GM19328 (cell line): ENCODE measurements around the gene GLP2R.
"Not testable (repeated sequence)": the region's sequence is repeated elsewhere in the genome, so short reads cannot be mapped to it uniquely, and the experiment has no call there.

Experiments
- ATAC-seq: cut with Tn5 transposase; IDR thresholded peaks from one replicate; pipeline ENCODE4 v1.9.1; 2021; ENCODE audit warnings: mild to moderate bottlenecking, moderate library complexity; ENCODE audit not compliant: unreplicated experiment

GLP2R gene, protein sequence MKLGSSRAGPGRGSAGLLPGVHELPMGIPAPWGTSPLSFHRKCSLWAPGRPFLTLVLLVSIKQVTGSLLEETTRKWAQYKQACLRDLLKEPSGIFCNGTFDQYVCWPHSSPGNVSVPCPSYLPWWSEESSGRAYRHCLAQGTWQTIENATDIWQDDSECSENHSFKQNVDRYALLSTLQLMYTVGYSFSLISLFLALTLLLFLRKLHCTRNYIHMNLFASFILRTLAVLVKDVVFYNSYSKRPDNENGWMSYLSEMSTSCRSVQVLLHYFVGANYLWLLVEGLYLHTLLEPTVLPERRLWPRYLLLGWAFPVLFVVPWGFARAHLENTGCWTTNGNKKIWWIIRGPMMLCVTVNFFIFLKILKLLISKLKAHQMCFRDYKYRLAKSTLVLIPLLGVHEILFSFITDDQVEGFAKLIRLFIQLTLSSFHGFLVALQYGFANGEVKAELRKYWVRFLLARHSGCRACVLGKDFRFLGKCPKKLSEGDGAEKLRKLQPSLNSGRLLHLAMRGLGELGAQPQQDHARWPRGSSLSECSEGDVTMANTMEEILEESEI

DNA sequence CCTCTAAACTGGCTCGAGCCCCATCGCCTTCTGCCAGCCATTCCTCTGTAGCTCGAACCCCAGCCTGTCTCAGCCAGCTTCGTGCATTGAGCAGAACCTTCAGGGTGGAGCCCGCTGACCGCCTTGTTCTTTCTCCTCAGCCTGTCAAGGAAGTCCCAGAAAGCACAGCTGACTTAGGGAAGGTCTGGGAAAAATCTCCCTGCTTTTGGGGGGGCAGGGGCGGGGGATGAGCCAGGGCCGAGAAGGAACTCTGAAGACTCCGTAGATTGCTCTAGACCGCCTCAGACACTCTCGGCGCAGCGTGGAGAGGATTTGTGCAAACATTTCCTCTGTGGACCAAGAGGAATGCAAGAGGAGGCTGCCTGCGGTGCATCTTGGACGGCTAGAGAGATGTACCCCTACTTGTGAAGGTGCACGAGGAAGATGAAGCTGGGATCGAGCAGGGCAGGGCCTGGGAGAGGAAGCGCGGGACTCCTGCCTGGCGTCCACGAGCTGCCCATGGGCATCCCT is at the start of gene GLP2R:
TSS of gene GLP2R (plus strand) at position 284 of the 510 bp plus-strand sequence. CDS start at position 424, 140 bp downstream.
- no peak for ATAC-seq

DNA sequence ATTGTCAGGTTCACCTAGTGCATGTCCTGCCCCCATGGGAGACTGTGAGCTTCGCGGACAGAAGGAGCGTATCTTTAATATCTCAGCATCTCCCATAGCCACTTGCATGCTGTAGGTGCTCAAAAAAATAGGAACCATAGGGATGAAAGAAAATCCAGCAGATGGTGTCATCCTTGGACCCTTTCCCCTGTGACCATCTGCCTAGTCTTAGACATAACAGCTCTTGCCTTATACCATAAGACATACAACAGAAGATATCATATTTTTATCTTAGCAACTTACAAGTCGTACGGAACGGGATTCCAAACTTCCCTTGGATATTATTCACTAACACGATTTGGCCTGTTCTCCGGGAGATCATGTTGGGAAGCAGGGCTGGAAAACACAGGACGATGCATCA is 48.8 kb upstream of the GLP2R start:
- ATAC-seq, result no peak

DNA sequence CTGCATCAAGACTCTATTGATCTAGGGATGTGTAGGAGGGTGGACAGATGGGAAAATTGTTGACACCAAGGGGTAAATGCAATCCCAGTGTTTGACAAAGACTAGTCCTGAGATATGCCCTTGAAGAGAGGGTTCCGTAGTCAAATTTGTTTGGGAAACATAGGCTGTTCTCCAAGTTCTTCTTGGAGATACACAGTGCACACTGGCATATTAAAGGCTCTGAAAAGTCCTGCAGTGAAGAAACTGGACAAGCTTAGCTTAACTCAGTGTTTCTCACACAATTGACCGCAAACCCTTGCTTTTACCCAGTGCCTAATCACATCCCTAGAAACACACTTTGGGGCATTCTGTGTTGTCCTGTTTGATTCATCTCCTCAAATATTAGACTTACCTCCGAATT is 45.2 kb upstream of the GLP2R start:
- ATAC-seq, result no peak

DNA sequence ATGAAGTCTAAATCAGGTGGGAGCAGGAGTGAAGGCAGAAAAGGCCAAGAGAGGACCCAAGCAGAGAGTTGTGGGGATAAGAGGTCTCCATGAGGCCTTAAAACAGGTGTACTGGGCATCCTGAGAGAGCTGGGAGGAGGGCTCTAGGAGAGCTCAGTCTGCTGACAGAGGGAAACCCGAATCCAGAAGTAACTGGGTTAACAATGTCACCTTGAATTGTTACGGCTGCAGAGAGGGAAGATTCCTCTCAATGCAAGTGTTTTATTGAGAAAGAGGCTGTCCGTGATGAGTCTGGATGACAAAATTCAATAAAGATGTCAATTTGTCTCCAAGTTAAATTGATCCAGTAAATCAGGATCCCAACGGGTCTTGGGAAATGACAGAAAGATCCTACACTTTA is 42.7 kb upstream of the GLP2R start:
- ATAC-seq, result no peak

DNA sequence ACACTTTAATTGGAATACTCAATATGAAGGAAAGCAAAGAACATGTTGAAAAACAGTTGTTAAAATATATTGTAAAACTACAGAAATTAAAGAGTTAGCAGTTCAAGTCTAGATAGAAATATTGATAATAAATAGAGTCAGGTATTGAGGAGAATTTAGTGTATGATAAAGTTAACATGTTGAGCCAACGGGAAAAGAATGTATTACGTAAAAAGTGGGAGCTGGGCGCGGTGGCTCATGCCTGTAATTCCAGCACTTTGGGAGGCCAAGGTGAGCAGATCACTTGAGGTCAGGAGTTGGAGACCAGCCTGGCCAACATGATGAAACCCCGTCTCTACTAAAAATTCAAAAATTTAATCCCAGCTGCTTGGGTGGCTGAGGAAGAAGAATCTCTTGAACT is 42.3 kb upstream of the GLP2R start:
- not testable (repeated sequence) for ATAC-seq

DNA sequence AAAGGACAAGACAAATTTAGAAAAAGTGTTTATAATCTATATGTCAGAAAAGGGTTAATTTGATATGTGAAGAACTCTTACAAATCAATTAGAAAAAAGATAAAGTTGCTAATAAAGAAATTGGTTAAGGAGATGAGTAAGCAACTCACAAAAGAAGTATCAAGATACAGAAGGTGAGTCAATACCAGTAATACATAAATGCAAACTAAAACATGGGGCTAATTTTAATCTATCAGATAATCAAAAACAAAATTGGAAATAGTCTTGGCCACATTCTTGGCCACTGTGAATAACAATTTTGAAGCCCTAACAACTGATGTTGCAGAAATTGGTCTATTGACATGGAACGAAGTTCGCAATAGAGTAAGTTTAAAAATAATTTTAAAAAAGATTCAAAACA is 41.2 kb upstream of the GLP2R start:
- ATAC-seq, result no peak

DNA sequence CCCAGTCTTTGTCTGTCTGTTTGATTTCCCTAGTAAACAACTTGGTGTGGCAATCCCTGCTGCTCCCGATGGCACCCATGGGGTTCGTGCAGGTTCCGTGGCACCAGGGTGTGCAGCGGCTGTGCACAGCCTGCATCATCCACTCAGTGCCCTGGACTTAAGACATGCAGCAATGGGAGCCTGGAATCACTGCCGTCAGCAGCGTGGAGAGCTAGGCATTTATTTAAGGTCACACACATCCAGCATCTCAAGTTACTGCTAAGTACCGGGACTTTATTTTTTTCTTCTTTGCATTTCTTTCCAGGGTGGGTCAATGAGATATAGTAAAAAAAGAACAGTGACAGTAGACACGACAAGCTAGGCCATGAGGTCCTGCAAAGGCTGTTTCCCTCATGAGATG is 37.1 kb upstream of the GLP2R start:
- no peak for ATAC-seq

DNA sequence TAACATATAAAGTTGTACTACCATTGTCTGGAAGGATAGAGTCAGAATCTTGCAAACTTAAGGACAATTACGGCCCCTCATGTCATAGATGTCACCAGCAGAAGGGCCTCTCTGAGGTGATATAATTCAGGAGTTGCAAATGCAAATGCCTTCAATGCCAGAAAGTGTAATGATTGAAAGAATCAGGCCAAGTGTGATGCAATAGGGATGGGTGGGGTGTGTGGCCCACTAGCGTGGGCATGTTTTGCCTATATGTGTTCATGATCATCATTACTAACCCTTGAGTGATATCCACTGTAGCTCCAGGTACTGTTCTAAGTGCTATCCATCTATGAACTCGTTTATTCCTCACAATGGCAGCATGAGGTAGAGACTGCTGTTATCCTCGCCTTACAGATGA is 35.4 kb upstream of the GLP2R start:
- ATAC-seq, result no peak

DNA sequence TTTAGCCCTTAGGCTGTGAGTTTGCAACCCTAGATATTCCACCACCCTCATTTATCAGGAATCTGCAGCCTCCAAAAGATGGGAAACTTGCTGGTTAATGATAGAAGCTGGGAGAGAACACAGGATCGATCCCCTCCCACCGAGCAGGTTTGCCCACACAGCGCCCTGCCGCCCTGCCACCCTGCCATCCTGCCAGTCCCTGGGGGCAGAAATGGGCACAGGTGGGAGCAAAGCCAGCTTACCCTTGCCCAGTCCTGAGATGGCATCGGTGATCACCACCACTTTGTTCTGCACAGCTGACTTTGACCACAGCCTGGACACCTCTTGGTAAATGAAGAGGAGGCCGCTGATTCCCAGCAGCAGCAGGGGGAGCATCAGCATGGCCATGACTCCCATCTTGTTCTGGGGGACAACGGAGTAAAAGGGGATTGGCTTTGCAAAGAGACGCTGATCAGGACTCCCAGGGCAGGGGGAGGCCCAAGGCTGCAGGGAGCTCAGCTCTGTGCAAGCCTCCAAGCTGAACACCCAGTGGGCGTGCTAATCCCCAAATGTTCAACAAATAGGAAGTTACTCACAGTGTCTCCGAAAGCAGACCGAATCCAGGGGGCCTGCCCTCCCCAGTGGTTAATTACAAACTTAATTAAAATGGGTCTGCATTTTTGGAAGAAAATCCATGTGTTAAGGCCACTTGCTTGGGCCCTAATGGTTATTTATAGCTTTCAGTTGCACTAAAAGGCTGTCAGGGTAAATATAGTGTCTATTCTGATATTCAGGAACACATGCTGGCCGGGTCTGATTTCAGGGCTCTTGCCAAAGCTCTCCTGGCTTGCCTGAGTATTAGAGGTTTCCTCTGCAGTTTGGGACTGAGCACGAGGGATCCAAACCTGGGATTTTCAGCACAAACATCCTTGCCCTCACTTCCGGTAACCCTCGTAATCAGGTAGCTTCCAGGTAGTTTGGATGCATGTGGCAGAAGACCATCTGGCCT is 34.5 kb upstream of the GLP2R start, which contains the start of gene DHRS7C:
TSS of gene DHRS7C (minus strand) at position 704 of the 988 bp plus-strand sequence. CDS start at position 396, 308 bp downstream.
- no peak for ATAC-seq

DNA sequence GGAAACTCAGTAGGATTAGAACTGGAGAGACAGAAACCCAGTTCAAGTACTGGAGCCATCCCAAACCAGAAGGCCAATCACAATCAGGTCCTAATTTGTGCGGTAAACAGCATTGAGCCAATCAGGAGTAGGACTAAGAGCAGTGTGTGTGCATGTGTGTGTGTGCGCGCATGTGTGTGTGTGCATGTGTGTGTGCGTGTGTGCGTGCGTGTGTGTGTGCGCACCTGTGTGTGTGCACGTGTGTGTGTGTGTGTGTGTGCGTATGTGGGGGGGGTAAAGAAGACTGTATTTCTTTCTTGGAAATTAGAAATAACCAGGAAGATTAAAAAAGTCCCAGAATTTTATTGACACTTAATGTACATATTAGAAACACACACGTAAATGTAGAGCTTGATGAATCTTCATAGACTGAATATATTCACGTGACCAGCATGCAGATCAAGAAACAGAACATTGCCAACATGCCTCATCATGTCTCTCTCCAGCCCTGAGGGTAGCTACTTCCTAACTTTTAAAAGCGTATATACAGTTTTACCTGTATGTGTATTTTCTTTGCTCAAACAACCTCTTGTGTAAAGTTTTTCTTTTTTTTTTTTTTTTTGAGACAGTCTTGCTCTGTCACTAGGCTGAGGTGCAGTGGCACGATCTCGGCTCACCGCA is 33.4 kb upstream of the GLP2R start:
- no peak for ATAC-seq

DNA sequence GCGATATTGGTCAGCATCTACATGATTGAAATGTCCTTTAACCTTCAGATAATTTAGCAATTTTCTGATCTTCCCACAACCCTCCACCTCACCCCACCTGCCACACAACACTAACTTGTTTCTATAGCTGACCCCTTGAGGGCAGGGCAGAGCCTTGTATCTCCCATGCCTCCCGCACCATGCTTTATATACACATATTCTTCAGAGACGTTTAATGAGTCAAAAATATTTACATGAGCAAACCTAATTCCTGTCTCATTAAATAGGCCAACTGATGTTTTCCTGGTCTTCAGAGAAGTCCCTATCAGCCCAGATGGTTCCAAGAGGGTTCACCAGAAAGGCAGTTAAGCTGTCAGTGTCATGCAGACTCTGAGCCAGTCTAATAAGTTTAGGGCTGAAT is 27.7 kb upstream of the GLP2R start:
- ATAC-seq, result no peak

DNA sequence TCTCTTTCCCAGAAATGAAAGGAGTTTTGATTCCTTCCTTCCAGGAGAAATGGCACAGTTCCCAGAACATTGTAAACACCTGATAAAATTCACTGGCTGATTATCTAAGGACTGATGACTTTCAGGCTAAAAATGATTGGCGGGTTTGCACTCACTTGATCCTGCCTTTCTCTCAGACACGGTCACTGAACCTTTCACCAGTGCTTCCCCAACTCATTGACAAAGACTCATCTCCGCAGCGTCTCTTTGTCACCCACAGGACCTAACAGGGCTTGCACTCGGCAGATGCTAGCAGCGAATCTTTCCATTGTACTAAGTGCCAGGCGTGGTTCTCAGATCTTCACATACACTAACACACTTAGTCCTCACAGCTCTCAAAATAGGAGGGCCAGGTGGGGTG is 27.0 kb upstream of the GLP2R start:
- no peak for ATAC-seq

DNA sequence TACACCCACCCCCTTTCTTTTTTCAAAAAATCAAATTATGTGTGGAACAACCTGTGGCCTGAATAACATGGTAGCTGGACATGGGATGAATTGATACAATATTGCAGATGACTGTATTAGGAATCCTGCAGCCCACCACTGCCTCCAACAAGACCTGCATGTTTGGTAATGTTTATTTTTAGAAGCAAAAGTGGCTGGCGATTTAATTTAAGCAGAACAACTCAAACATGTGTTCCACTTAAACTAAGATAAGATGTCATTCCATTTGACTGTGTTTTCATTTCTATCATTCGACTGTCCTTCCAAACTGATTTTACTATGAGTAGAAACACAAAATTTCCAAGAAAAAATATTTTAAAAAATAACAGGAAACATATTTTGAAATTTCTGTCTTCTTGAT is 24.2 kb upstream of the GLP2R start:
- no peak for ATAC-seq

DNA sequence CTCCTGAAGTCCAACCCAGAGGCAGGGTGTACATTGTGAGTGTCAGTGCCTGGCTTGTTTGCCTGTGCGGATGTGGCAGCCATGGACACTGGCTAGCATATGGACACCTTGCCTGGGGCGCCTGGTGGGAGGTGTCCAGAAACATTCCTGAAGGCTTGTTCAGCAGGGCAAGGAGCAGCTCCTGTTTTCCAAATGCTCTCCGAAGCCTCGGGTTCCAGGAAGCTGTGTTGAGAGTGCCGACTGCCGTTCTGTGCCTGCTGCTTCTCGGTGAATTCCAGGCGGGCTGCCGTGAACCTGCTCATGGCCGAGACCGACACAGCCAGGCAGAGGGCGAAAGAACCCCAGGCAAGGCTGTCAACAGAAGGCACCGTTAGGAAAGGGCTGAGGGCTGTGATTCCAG is 23.4 kb upstream of the GLP2R start:
- no peak for ATAC-seq

DNA sequence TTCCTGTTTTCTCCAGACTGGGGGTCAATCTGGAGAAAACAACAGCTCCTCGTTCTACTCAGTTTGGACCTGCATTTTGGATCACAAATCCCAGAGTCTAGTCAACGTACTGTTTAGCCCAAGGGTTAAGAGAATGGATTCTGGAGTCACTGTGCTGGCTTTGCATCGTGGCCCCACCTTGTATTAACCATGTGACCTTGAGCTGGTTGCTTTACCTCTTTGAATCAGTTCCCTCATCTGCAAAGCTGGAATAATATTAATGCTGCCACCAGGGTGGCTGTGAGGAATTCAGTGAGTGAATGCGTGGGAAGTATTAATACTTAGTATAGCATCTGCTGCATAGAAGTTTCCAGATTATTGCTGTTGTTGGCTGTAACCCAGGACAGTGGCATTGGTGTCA is 23.0 kb upstream of the GLP2R start:
- ATAC-seq, result no peak

DNA sequence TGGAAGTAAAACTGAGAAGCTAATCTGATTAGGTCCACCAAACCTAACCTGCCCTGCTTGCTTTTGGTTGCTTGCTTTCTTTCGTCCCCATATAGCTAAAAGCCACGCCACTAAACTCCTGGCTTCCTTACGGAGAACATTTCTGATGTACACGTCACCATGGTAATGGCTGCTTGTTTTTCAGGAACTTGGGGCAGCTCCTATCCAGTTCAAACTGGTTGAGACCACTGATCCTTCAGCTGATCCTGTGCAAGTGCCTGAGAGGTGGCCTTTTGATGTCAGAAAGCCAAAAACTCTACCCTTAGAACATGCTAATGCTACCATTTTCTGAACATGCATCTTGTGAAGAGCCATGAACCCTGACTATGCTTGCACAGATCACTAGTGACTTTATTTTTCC is 20.0 kb upstream of the GLP2R start:
- no peak for ATAC-seq

DNA sequence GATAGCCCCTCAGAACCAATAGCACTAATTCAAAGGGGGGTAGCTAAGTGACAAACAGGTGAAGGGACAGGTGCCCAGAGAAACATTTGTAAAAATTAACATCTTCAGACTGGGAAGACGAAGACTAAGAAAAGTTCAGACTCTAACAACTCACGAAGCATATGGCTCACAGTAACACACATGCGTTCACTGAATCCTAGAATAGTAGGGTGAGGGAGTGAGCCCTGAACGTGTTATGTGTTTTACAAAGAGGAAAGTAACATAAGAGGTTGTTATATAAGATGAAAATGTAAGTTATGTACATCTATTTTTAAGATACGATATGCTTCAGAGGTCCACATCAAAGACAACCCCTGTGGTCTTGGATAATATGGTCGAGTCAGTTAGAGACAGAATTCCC is 19.0 kb upstream of the GLP2R start:
- ATAC-seq, result no peak

DNA sequence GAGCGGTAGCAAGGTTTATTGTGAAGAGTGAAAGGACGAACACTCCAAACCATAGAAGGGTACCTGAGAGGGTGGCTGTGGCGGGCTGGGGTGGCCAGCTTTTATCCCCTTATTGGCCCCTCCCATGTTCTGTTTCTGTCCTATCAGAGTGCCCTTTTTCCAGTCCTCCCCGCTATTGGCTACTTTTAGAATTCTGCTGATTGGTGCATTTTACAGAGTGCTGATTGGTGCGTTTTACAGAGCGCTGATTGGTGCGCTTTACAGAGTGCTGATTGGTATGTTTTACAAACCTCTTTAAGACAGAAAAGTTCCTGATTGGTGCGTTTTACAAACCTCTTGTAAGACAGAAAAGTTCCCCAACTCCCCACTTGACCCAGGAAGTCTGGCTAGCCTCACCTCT is 16.3 kb upstream of the GLP2R start:
- ATAC-seq, result no peak

DNA sequence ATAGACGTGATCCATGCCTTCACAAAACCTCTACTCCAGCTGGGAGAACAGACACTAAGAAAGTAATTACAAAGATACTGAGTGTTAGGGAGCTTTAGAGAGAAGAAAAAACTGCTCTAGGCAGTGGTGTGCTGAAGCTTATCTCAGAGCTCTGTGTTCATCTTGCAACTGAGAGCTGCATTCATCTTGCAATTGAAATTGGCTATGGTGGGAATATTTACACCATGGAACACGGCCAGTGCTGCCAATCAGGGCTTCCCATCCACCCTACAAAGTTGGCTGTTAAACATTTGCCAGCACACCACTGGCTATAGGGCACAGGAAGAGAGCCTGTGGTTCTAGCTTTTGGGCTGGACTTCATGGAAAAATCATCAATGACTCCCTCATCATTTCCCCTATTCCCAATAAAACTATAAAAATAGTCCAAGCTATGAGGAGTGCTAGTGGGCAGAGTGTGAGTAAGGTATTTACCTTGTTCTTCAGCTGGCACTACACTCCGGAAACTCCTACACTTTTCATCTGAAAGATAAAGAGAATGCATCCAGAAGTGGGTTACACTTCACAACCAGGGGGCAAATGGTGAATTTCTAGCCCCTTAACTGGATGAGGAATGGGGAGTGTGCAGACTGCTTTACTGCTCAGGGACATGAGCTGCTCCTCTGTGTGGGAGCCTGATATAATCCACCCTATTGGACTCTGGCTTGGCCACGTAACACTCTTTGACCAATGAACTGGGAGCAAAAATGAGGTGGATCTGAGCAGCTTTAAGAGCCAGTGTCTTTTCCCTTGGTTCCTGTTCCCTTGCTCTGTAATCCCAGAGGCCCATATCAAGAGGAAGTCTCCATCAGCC is 15.4 kb upstream of the GLP2R start:
- ATAC-seq, result no peak

DNA sequence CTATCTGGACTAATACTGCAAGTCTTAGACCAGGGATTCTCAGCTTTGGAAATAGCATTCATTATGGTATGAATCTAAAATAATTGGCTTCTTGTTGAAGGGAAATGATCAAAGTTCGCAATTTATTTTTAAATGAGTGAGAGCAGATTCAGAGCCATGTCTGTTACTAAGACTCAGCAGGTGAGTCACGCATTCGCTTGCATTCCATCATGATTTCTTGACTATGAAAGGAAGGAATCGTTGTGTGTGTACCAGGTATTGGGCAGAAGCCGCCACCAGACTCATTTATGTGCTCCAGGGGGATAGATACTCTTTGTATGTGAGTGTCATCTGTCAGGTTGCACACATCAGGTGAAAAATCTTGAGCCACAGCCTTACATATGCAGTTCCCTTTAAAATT is 14.6 kb upstream of the GLP2R start:
- no peak for ATAC-seq
